ENCODE results near the gene OR4X2. TPM values are rescaled to one million over a fixed set of nuclear protein-coding genes. Genes with fewer than 3 reads are reported as not detected.
"Not testable (repeated sequence)": the region's sequence is repeated elsewhere in the genome, so short reads cannot be mapped to it uniquely, and the experiment has no call there.

The OR4X2 gene
- total RNA-seq, 1 donor from 2014 or later = not detected

DNA sequence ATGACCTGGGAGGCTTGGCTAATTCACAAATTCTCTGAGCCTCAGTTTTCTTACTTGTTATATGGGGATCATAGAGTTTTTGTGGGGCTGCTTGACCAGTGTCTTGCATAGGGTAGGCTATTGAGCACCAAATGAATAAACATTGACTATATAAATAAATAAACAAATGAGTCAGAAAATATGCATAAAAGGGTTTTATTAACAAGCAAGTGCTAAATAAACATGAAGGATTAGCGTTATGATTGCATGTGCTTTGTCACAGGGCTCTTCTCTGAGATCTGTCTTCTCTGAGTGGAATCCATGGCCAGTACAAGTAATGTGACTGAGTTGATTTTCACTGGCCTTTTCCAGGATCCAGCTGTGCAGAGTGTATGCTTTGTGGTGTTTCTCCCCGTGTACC lies 28.4 kb upstream of the OR4X2 start, which contains the start of gene OR4B1:
Gene OR4B1 (plus strand): TSS at position 301 of the 400 bp plus-strand sequence. CDS start 0 bp downstream, at position 301.
- Mint-ChIP-seq H3K27ac (ENCODE audit: unreplicated experiment) (no peak within 1 kb of the TSS), H3K4me1 (ENCODE audit: low read depth, unreplicated experiment) (no peaks in the 10 kb centered on the region), H3K27me3 (ENCODE audit: low read depth, unreplicated experiment) (no peaks in the 10 kb centered on the region), H3K4me3 (ENCODE audit: unreplicated experiment) (no peak within 1 kb of the TSS), H3K9me3 (ENCODE audit: unreplicated experiment) (peaks cover 2% of the 10 kb centered on the region), H3K36me3 (ENCODE audit: low read depth, unreplicated experiment) (peaks cover 2% of the 10 kb centered on the region)
- H3K9ac ChIP-seq (ENCODE audit: low read length) = no peak within 1 kb of the TSS
- no peaks in the 10 kb centered on the region for H4K20me1 ChIP-seq (ENCODE audit: insufficient read depth, low read length)
- H3K79me2 ChIP-seq (ENCODE audit: insufficient read depth, low read length) = no peaks in the 10 kb centered on the region
- no peak within 1 kb of the TSS for H3K4me2 ChIP-seq (ENCODE audit: low read length)
- no peak within 1 kb of the TSS for H2AFZ ChIP-seq (ENCODE audit: low read depth, low read length)
- no peaks in the 10 kb centered on the region for H3K27me3 ChIP-seq (ENCODE audit: insufficient read depth, low read length)
- no peak within 1 kb of the TSS for H3K4me3 ChIP-seq (ENCODE audit: insufficient read depth, low read depth, low read length)
- no peaks in the 10 kb centered on the region for H3K36me3 ChIP-seq (ENCODE audit: insufficient read depth, low read length)
- DNase-seq (ENCODE audit: low read depth) = no peak
- H3K9me3 ChIP-seq (ENCODE audit: insufficient read depth, low read depth, low read length) = no peaks in the 10 kb centered on the region
- H3K4me1 ChIP-seq (ENCODE audit: insufficient read depth, low read length) = no peaks in the 10 kb centered on the region
- no peak within 1 kb of the TSS for H3K27ac ChIP-seq (ENCODE audit: low read depth, low read length)
- TF ChIP-seq EZH2 (IDR thresholded peaks at IDR 0.05; ENCODE audit: insufficient read depth, low read length) = no peak
- TF ChIP-seq, protein P1, sequence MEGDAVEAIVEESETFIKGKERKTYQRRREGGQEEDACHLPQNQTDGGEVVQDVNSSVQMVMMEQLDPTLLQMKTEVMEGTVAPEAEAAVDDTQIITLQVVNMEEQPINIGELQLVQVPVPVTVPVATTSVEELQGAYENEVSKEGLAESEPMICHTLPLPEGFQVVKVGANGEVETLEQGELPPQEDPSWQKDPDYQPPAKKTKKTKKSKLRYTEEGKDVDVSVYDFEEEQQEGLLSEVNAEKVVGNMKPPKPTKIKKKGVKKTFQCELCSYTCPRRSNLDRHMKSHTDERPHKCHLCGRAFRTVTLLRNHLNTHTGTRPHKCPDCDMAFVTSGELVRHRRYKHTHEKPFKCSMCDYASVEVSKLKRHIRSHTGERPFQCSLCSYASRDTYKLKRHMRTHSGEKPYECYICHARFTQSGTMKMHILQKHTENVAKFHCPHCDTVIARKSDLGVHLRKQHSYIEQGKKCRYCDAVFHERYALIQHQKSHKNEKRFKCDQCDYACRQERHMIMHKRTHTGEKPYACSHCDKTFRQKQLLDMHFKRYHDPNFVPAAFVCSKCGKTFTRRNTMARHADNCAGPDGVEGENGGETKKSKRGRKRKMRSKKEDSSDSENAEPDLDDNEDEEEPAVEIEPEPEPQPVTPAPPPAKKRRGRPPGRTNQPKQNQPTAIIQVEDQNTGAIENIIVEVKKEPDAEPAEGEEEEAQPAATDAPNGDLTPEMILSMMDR (IDR thresholded peaks at IDR 0.05; ENCODE audit: insufficient read depth, low read depth, low read length) = no peak
- no peak for FAIRE-seq

DNA sequence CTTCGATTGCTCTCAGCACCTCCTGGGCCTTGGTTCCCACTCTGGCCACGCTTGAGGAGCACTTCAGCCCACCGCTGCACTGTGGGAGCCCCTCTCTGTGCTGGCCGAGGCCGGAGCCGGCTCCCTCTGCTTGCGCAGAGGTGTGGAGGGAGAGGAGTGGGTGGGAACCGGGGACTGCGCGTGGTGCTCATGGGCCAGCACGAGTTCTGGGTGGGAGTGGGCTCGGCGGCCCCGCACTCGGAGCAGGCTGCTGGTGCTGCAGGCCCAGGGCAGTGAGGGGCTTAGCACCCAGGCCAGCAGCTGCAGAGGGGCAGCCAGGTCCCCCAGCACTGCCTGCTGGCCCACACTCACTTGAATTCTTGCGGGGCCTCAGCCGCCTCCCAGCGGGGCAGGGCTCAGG lies 16.1 kb upstream of the OR4X2 start:
- no peak overlapping the region for H3K27ac ChIP-seq (ENCODE audit: low read depth, low read length)
- Mint-ChIP-seq H3K36me3 (ENCODE audit: low read depth, unreplicated experiment) (no peaks in the 10 kb centered on the region), H3K4me3 (ENCODE audit: unreplicated experiment) (no peak overlapping the region), H3K27me3 (ENCODE audit: low read depth, unreplicated experiment) (no peaks in the 10 kb centered on the region), H3K4me1 (ENCODE audit: low read depth, unreplicated experiment) (no peaks in the 10 kb centered on the region), H3K9me3 (ENCODE audit: unreplicated experiment) (peaks cover 15% of the 10 kb centered on the region), H3K27ac (ENCODE audit: unreplicated experiment) (no peak overlapping the region)
- no peak overlapping the region for H2AFZ ChIP-seq (ENCODE audit: low read depth, low read length)
- DNase-seq (ENCODE audit: low read depth) = no peak
- no peak overlapping the region for H3K4me2 ChIP-seq (ENCODE audit: low read length)
- H3K4me1 ChIP-seq (ENCODE audit: insufficient read depth, low read length) = no peaks in the 10 kb centered on the region
- H3K79me2 ChIP-seq (ENCODE audit: insufficient read depth, low read length) = no peaks in the 10 kb centered on the region
- no peaks in the 10 kb centered on the region for H4K20me1 ChIP-seq (ENCODE audit: insufficient read depth, low read length)
- peaks cover 4% of the 10 kb centered on the region for H3K9me3 ChIP-seq (ENCODE audit: insufficient read depth, low read depth, low read length)
- H3K36me3 ChIP-seq (ENCODE audit: insufficient read depth, low read length) = no peaks in the 10 kb centered on the region
- H3K9ac ChIP-seq (ENCODE audit: low read length) = no peak overlapping the region
- TF ChIP-seq EZH2 (IDR thresholded peaks at IDR 0.05; ENCODE audit: insufficient read depth, low read length) = no peak
- TF ChIP-seq, protein P1 (IDR thresholded peaks at IDR 0.05; ENCODE audit: insufficient read depth, low read depth, low read length) = no peak
- H3K4me3 ChIP-seq (ENCODE audit: insufficient read depth, low read depth, low read length) = no peak overlapping the region
- no peak for FAIRE-seq
- no peaks in the 10 kb centered on the region for H3K27me3 ChIP-seq (ENCODE audit: insufficient read depth, low read length)

DNA sequence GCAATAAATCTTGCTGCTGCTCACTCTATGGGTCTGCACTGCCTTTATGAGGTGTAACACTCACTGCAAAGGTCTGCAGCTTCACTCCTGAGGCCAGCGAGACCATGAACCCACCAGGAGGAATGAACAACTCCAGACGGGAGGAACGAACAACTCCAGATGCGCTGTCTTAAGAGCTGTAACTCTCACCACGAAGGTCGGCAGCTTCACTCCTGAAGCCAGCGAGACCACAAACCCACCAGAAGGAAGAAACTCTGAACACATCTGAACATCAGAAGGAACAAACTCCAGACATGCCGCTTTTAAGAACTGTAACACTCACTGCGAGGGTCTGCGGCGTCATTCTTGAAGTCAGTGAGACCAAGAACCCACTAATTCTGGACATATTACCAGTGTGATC lies 14.8 kb upstream of the OR4X2 start:
- peaks cover 17% of the 10 kb centered on the region for H3K9me3 Mint-ChIP-seq (ENCODE audit: unreplicated experiment)
- not testable (repeated sequence) for H4K20me1 ChIP-seq (ENCODE audit: insufficient read depth, low read length); H3K9me3 ChIP-seq (ENCODE audit: insufficient read depth, low read depth, low read length); FAIRE-seq; H3K36me3 Mint-ChIP-seq (ENCODE audit: low read depth, unreplicated experiment); H3K27ac ChIP-seq (ENCODE audit: low read depth, low read length); H3K27ac Mint-ChIP-seq (ENCODE audit: unreplicated experiment); DNase-seq (ENCODE audit: low read depth); H3K27me3 ChIP-seq (ENCODE audit: insufficient read depth, low read length); H3K36me3 ChIP-seq (ENCODE audit: insufficient read depth, low read length); H3K9ac ChIP-seq (ENCODE audit: low read length); H3K4me3 Mint-ChIP-seq (ENCODE audit: unreplicated experiment); H3K4me3 ChIP-seq (ENCODE audit: insufficient read depth, low read depth, low read length); H3K4me1 Mint-ChIP-seq (ENCODE audit: low read depth, unreplicated experiment); H3K4me1 ChIP-seq (ENCODE audit: insufficient read depth, low read length); H3K27me3 Mint-ChIP-seq (ENCODE audit: low read depth, unreplicated experiment); H3K4me2 ChIP-seq (ENCODE audit: low read length); H3K79me2 ChIP-seq (ENCODE audit: insufficient read depth, low read length); H2AFZ ChIP-seq (ENCODE audit: low read depth, low read length)
